AG08395 (cell line): ENCODE data around the gene WDPCP.
"Not testable (repeated sequence)": the region's sequence is repeated elsewhere in the genome, so short reads cannot be mapped to it uniquely, and the experiment has no call there.

Experiments used
- DNase-seq: peaks from one replicate; pipeline ENCODE4 v3.0.0; 2012; ENCODE audit warnings: mixed read lengths, low spot score

WDPCP gene

DNA sequence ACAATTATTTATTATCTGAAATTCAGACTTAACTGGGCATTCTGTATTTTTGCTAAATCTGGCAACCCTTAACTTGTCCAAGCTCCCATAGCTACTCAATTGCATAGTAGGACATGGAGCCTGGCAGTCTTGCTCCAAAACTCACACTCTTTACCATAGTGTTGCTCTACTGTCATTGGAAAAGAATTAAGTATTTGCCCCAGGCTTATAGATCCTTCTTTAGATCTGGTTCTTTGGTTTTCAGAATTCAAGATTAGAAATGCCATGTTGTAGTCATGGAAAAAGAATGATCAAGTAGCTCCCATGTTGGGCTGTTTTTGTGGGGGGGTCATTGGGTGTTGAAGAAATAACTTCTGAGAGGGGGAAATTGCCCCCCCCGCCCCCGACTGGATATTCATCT, 240.9 kb downstream of the WDPCP start:
- no peak for DNase-seq

DNA sequence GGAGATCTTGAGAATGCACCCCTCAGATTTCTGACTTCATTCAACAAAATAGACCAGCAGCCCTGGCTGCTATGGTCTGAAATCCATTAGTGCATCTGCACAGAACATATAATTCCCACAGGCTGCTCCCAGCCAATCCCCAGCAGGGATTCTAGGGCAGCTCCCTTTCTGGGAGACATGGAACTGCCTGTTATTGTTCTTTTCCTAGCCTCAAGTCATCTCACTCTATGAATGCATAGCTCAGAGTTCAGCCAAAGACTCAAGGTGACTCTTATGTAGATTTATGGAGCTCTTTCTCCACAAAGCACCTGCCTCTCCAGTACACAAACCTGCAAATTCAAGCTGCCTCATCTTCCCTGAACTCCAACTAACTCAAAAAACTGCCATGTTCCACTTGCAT, 241.9 kb downstream of the WDPCP start:
- DNase-seq, result no peak

DNA sequence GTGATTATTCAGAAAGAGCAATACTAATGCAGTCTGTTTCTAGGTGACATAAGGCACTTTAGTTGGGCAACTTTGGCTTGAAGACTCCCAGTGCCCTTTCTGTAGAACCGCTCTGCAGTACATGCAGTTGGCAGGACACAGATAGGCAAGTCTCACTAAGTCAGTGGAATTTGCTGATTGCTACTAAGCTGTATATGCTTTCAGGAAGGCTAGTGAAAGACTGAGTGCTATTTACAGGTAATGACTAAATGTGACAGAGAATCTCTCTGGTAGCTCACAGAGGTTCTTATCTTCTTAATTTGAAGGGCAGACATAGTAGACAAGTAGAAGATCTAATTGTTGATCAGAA, 243.0 kb downstream of the WDPCP start:
- no peak for DNase-seq

DNA sequence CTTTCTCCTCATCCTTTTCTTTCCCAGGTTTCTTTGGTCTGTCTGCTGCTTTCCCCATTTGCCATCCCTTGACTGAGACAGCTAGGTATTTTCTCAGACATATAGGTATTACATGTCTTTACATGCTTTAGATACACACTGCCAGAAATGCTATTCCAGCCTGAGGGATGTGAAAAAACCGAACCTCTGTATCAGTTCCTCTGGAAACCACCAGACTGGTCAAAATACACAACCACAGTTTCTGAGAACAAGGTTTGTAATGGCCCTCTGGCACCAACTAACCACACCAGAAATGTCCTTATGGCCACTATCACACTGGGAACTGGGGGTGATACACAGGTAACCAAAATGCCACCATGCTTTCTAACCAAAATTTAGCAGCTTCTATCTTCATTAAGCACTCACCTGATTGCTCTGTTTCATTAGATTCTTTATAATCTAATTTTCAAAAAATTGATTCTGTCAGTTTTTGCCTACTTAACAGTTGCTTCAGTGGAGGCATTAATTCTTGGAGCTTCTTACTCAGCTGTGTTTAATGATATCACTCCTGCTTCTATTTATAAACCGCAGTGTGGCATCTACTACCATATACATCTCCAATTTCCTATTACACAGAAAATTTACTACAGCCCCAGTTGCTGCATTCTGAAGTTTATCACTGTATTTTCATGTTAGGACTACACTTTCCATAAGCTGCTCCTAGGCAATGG, 243.5 kb downstream of the WDPCP start:
- no peak for DNase-seq

DNA sequence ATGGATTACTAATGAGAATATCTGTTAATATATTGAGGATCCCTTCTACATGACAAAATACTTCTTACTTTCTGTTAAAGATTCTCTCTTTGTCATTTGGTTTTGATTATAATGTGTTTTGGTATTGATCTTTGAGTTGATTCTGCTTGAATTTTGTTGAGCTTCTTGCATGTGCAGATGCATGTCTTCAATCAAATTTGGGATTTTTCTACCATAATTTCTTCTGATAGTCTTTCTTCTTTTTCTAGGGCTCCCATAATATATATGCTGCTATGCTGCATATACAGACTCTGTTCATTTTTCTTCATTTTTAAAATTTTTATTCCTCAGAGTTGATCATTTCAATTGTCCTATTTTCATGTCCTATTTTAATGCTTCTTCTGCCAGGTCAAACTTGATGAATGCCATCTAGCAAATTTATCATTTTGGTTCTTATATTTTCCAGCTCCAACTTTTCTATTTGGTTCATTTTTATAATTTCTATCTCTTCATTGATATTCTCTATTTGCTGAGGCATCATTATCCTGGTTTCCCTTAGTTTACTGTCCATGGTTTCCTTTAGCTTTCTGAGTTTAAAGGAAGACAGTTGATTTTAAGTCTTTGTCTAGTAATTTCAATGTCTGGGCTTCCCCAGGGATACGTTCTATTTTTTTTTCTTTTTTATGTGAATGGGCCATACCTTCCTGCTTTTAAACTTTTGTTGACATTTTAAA, 244.7 kb downstream of the WDPCP start:
- DNase-seq, result no peak

DNA sequence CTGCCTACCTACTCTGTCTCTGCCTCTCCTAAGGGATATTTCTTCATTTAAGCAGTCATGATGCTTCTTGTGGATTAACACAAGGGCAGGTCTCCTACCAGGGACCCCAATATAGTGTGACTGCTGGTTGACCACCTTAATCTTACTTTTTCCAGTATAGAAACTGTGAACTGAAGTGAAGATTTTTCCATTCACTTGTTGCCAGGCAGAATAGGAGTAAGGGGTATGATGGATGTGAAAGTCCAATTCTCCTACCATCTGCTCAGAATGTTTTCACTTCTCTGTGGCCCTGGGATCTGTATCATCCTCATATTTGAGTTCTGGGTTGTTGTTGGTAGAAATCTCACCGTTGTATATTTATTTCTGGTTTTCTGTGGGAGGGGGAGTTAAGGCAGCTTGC, 247.8 kb downstream of the WDPCP start:
- peak; percentile 2 for DNase-seq

DNA sequence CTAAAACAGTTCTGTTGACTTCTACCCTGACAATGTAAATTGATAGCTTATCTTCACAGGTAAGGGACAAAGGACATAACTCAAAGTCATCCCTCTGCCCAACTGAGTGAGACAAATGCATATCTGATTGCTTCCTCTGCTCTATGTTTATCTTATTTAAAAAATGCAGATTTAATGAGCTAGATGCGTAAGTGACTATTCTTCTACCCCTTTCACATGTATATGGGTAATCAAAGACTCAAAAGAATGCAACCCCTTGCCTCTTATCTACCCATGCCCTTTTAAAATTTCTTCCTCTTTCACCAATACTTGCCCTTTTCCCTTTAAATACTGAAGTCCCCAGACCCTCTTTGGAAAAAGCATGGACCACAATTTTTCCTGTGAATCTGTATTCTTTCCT, 253.4 kb downstream of the WDPCP start:
- DNase-seq, result no peak

DNA sequence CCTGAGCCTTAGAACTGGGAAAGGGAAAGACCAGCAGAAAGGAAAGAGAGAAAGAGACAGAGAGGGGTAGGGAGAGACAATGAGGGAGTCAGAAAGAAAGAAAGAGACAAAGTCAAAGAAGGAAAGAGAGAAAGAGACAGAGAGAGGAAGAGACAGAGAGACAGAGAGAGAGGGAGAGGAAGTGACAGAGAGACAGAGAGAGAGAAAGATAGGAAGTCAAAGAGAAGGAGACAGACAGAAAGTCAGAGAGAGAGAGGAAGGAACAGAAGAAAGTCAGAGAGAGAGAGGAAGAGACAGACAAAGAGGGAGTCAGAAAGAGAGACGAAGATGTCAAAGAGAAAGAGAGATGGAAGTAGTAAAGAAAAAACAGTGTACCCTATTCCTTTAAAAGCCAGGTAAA, 261.8 kb downstream of the WDPCP start:
- DNase-seq, result no peak

DNA sequence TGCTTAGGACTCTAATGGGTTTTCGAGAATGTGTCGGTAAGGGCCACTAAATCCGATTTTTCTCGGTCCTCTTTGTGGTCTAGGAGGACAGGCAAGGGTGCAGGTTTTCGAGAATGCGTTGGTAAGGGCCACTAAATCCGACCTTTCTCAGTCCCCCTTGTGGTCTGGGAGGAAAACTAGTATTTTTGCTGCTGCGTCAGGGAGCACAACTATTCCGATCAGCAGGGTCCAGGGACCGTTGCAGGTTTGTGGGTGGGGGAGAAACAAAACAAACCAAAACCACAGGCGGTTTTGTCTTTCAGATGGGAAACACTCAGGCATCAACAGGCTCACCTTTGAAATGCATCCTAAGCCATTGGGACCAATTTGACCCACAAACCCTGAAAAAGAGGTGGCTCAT, 264.6 kb downstream of the WDPCP start:
- DNase-seq, result not testable (repeated sequence)

DNA sequence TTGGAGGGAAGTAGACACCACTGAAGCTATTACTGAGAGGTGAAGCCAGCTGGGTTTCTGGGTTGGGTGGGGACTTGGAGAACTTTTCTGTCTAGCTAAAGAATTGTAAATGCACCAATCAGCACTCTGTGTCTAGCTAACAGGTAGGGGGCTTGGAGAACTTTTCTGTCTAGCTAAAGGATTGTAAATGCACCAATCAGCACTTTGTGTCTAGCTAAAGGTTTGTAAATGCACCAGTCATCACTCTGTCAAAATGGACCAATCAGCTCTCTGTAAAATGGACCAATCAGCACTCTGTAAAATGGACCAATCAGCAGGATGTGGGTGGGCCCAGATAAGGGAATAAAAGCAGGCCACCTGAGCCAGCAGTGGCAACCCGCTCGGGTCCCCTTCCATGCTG, 266.3 kb downstream of the WDPCP start:
- DNase-seq, result not testable (repeated sequence)

DNA sequence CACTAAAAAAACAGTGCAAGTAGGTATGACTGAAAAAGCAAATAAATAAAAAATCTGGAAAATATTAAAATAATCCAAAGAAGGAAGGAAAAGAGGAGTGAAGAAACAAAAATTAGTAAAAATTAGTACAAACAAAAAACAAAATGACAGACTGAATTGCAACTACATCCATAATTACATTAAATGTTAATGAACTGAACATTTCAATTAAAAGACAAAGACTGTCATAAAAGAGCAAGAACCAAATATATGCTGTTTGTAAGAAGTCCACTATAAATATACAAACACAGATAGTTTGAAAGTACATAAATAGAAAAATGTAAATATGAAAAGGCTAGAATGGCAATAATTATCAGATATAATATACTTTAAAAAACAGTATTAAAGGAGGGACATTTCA, 267.6 kb downstream of the WDPCP start:
- DNase-seq, result no peak

DNA sequence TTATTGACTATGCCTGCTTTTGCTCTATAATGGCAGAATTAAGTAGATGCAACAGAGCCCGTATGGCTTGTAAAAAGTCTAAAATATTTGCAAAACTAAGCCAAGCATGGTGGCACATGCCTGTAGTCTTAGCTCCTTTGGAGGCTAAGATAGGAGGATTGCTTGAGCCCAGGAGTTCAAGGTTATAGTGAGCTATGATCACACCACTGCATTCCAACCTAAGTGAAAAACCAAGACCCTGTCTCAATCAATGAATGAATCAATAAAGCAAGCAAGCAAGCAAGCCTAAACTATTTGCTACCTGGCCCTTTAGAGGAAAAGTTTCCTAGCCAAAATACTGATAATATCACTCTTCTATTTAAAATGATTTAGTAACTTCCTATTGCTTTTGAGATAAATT, 277.7 kb downstream of the WDPCP start:
- DNase-seq, result no peak

DNA sequence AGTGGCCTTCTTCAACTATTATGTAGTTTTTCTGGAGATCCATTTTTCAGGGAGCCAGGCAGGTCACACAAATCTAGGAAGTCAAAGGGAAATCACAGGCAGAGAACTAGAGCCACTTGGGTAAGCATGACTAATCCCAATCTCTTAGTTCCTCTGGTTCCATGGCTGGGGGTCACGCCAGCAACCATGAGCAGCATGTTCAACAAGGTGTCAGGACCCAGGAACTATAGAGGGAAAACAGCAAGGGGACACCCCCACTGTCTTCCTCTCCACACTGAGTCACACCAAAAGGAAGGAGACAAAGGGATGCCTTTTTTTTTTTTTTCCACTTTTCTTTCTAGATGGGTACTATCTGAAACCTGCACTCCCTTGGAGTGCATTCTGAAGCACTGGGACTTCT, 286.8 kb downstream of the WDPCP start:
- no peak for DNase-seq

DNA sequence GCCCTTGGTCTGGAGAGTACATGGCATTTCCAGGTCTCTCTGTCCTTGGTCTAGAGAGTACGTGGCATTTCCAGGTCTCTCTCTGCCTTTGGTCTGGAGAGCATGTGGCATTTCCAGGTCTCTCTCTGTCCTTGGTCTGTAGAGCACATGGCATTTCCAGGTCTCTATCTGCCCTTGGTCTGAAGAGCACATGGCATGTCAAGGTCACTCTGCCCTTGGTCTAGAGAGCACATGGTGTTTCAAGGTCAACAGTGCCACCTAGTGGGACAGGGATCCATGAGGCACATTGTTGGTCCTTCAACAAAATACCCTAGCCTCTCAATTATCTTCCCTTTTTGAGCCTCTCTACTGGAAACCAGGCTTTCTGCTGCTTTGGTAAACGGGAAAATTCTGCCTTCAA, 287.4 kb downstream of the WDPCP start:
- DNase-seq, result no peak

DNA sequence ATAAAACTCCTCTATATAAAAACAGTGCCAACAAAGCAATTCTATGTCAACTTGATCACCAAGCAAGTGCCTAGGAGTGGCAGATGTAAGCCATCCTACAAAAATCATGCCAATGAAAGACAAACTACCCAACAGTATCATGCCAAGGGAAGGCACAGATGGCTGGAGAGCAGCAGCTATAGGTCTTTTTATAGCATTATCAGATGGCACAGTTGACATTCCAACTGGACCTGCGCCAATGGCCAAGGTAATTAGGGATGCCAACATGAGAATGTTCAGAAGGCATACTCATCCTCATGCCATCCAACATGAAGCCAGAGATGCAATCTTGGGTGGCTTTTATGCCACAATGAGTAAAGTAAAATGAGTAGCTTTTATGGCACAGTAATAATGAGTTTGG, 300.3 kb downstream of the WDPCP start:
- DNase-seq, result no peak

DNA sequence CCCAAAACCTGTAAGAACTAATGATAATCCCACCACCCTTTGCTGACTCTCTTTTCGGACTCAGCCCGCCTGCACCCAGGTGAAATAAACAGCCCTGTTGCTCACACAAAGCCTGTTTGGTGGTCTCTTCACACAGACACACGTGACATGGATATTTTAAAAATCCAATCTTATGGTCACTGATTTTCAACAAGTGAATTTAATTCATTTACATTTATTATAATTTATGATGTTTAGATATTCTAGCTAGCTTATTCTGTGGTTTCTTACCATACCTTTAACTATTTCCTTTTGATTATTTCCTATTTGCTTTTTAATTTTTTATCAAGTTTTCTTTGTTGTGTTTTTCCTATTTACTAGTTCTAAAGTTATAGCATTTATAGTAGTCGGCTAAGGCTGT, 301.8 kb downstream of the WDPCP start:
- not testable (repeated sequence) for DNase-seq

DNA sequence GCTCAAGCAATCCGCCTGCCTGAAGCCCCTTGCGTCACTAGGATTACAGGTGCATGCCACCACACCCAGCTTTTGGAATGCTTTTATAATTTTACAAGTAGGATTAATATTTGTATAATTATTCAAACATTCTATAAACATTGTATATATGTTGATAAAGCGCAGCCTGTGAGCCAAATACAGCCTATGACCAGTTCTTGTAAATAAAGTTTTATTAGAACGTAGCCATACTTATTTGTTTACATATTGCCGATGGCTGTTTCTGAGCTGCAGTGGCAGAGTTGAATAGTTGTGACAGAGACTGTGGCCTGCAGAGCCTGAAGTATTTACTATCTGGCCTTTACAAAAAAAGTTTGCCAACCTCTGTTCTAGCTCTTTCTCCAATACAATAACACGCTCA, 305.0 kb downstream of the WDPCP start:
- DNase-seq, result no peak

DNA sequence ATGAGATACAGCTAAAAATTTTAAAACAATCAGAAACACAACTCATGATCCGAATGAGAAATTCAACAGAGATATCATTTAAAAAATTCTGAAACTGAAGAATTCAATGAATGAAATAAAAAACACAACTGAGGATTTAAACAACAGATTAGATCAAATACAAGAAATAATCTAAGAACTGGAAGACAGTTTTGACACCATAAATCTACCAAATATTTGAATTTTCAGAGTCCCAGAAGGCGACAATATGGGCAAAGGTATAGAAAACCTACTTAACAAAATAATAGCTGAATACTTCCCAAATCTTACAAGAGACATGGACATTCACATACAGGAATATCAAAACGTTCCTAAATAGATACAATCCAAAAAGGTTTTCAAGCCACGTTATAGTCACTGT, 315.7 kb downstream of the WDPCP start:
- no peak for DNase-seq

DNA sequence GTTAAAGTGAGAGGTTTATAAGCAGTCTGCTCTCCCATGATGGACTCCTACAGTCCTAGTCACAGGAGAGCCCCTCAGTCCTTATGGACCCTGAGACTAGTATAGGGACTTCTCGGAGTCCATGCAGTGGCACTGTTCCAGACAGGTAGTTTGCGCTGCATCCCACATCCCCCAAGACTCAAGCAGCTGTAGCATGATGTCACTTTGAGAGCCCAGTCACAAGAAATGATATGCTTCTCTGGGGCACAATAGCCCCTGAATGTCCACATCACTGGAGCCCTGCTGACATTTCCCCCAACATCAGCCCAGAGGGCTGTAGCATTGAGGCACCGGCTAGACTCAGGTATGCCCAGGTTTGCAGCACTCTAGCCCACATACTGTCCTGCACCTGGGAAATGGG, 317.6 kb downstream of the WDPCP start:
- DNase-seq, result no peak

DNA sequence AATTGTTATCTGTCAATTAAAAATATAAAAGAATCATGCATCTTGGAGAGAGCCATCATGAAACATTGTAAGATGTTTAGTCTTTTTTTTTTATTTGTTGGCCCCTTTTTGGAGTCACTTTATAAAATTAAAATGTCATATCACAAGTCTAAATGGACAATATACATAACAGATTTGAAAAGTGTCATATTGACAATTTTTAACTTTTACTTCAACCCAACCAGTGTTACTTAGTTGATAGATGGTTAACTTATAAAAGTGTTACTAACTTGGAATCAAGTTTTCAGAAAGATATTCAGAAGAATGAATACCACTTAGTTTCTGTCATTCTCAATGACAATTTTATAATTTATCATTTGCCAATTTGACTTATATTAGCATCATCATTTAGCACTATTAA, 319.3 kb downstream of the WDPCP start:
- no peak for DNase-seq

DNA sequence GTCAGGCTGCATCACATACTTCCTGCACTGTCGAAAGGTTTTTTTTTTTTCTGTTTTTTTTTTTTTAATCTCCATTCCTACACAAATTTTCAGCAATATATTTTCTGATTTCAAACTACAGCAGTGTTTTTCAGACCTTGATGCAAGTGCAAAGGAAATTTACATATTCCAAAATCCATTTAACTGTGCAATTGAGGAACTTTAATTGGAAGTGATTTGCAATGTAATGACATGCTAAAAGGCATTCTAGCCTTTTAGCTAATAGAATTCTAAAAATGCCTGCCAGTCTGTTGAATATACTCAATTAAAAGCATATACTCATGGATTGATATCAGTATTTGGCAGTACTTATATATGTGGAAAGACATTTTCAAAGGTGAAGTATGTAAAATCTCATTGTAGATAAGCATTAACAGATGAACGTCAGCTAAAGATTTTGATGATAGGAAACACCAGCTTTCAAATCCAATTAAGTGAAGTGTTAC, 327.1 kb downstream of the WDPCP start:
- DNase-seq, result no peak

DNA sequence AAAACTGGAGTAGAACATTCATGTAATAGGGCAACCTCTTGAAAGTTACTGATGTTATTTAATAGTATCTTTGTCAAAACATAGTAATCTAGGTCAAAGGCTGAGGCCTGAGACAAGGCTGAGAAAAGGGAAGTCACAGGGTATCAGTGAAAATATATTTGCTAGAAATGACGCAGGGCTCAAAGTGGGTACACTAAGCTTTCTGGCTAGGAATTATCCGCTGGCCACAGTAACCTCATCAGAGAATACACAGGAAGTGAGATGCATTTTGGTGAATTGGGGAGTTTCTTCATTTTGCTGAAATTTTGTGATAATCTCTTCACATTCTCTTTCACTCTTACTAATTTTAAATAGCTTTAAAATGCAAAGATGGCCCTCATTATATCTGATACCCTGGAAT, 330.8 kb downstream of the WDPCP start:
- DNase-seq, result no peak

DNA sequence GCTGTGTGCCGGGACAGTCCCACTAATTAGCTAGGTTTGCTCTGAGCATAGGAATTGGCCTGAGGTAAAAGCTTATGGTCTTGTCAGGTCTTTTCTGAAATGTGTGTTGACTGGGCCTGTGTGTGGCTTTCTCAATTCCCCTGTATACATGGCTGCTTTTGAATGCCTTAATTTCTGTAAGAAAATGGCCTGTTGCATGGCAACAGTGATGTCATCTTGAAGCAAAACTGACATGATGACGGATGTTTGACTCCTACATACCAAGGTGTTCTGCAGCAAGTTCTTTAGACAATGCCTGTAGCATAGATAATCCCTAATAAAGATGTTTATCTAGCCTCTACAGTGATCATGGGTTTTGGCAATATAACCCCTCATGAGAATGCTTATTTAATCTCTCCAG, 339.1 kb downstream of the WDPCP start:
- DNase-seq, result no peak

DNA sequence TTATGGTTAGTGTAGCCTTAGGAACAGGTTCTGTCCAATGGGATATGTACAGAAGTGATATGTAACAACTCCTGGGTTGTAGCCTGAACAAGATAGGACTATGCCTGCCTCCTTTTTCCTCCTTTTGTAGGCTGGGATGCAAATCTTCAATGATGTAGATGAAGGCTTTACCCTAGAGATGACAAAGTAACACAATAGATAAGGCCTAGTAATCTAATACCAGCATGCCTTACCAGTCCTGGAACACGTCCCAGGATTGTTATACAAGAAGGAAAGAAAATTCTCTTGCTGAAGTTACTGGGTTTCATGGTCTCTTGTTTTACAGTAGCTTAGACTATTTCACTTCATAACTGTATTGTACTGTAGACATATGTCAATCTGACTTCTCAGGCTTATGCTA, 345.5 kb downstream of the WDPCP start:
- no peak for DNase-seq
